Smooth muscle cell (in vitro differentiated cells): ENCODE measurements around the gene DET1. TPM values are rescaled to one million over a fixed set of nuclear protein-coding genes. Genes with fewer than 3 reads are reported as not detected.
A peak's percentile ranks its signal among the peaks of the same experiment; 100 is the strongest.

ENCODE experiments used
- DNase-seq: peaks from one replicate; lab custom pipeline; 2025; ENCODE audit not compliant: unreplicated experiment; lab: John Stamatoyannopoulos, UW
- H2AFZ ChIP-seq: fragments of 200-600 bp; sonication (generic); 2 replicates; pipeline ENCODE4 v1.6.0; 2016; ENCODE audit warnings: antibody characterized with exemption, low read depth, mild to moderate bottlenecking
- H3F3A ChIP-seq: fragments of 200-600 bp; sonication (generic); 2 replicates; pipeline ENCODE4 v1.6.0; 2017; ENCODE audit warnings: antibody characterized with exemption, low read depth
- H3K27ac ChIP-seq: fragments of 200-600 bp; sonication (generic); 2 replicates; pipeline ENCODE4 v1.5.1; 2016; ENCODE audit warnings: low read depth, mild to moderate bottlenecking
- H3K27me3 ChIP-seq: fragments of 200-600 bp; sonication (generic); 2 replicates; pipeline ENCODE4 v1.6.1; 2016; ENCODE audit warnings: low read depth, mild to moderate bottlenecking
- H3K36me3 ChIP-seq: fragments of 200-600 bp; sonication (generic); 2 replicates; pipeline ENCODE4 v1.5.1; 2016; ENCODE audit warnings: low read depth
- H3K4me1 ChIP-seq: fragments of 200-600 bp; sonication (generic); 2 replicates; pipeline ENCODE4 v1.5.1; 2016; ENCODE audit warnings: low read depth
- H3K4me2 ChIP-seq: fragments of 200-600 bp; sonication (generic); 2 replicates; pipeline ENCODE4 v1.6.0; 2016; ENCODE audit warnings: mild to moderate bottlenecking
- H3K4me3 ChIP-seq: fragments of 200-600 bp; sonication (generic); 2 replicates; pipeline ENCODE4 v1.5.1; 2016; ENCODE audit warnings: mild to moderate bottlenecking
- H3K79me2 ChIP-seq: fragments of 200-600 bp; sonication (generic); 2 replicates; pipeline ENCODE4 v1.6.0; 2016; ENCODE audit warnings: low read depth, mild to moderate bottlenecking
- H3K9ac ChIP-seq: fragments of 200-600 bp; sonication (generic); 2 replicates; pipeline ENCODE4 v1.6.0; 2016; ENCODE audit warnings: low read depth
- H3K9me3 ChIP-seq: fragments of 200-600 bp; sonication (generic); replicated peaks from 2 replicates; pipeline ENCODE4 v1.5.1; 2016; ENCODE audit warnings: low read depth
- H4K20me1 ChIP-seq: fragments of 200-600 bp; sonication (generic); 2 replicates; pipeline ENCODE4 v1.6.0; 2016; ENCODE audit warnings: low read depth
- CTCF ChIP-seq: fragments of 200-600 bp; sonication (generic); IDR thresholded peaks from 2 replicates; pipeline ENCODE4 v1.5.1; 2017; ENCODE audit warnings: borderline replicate concordance, mild to moderate bottlenecking, antibody characterized with exemption; ENCODE audit not compliant: insufficient read depth, poor library complexity, severe bottlenecking
- WGBS: methylation state at CpG from one replicate; pipeline ENCODE4 v1.1.7; 2016; ENCODE audit warnings: low lambda C conversion rate; 5-methylcytosine and 5-hydroxymethylcytosine counted together
- polyA plus RNA-seq: library from polyadenylated mRNA; unstranded; fragments of >200 nt; fragmentation: Nextera tagmentation; extraction: Ambion mirVana; gene quantifications from 2 replicates; pipeline ENCODE4 v1.2.1, GENCODE V29; 2016
- total RNA-seq: library from RNA; depleted of rRNA; stranded (reverse); fragments of >200 nt; gene quantifications from 2 replicates; pipeline ENCODE4 v1.2.3, GENCODE V29; 2014

The DET1 gene
- total and polyA plus RNA-seq, 2 experiments from 2014 or later = 4.3 to 6.0 TPM

- Histone ChIP-seq H3K27me3 (no peaks in the 10 kb centered on the region), H3K4me2 (peak overlapping the region; percentile 22), H3F3A (no peaks in the 10 kb centered on the region), H3K4me1 (peaks cover 21% of the 10 kb centered on the region), H2AFZ (no peak overlapping the region), H3K79me2 (no peaks in the 10 kb centered on the region), H3K4me3 (no peak overlapping the region), H3K9ac (no peak overlapping the region), H3K9me3 (no peaks in the 10 kb centered on the region), H3K36me3 (no peaks in the 10 kb centered on the region), H3K27ac (peak overlapping the region; percentile 21), H4K20me1 (no peaks in the 10 kb centered on the region)
- WGBS = 26% methylated on average over 10 of the region's 10 CpGs
- TF ChIP-seq CTCF = no peak
- DNase-seq = no peak
Measured at GRCh38 chr15:88484682-88485331, 61.7 kb downstream of the DET1 start.

GRCh38 chr15:88482263-88482662, 64.2 kb downstream of the DET1 start:
- TF ChIP-seq CTCF = no peak
- Histone ChIP-seq H3K4me1 (peaks cover 18% of the 10 kb centered on the region), H3F3A (no peaks in the 10 kb centered on the region), H3K36me3 (no peaks in the 10 kb centered on the region), H3K27ac (no peak overlapping the region), H3K27me3 (no peaks in the 10 kb centered on the region), H3K9me3 (no peaks in the 10 kb centered on the region), H3K4me2 (no peak overlapping the region), H3K9ac (no peak overlapping the region), H2AFZ (no peak overlapping the region), H4K20me1 (no peaks in the 10 kb centered on the region), H3K4me3 (no peak overlapping the region), H3K79me2 (no peaks in the 10 kb centered on the region)
- DNase-seq = no peak
- 87% methylated on average over 1 of the region's 1 CpG for WGBS

- no peak for DNase-seq
- Histone ChIP-seq H3K4me1 (peaks cover 18% of the 10 kb centered on the region), H3K27me3 (no peaks in the 10 kb centered on the region), H3K79me2 (no peaks in the 10 kb centered on the region), H2AFZ (no peak overlapping the region), H3K9ac (no peak overlapping the region), H4K20me1 (no peaks in the 10 kb centered on the region), H3F3A (no peaks in the 10 kb centered on the region), H3K36me3 (no peaks in the 10 kb centered on the region), H3K9me3 (no peaks in the 10 kb centered on the region), H3K4me3 (no peak overlapping the region), H3K27ac (no peak overlapping the region), H3K4me2 (no peak overlapping the region)
- 86% methylated on average over 8 of the region's 8 CpGs for WGBS
- no peak for TF ChIP-seq CTCF
Measured at GRCh38 chr15:88480981-88481380, 65.5 kb downstream of the DET1 start.

- Histone ChIP-seq H3K36me3 (no peaks in the 10 kb centered on the region), H3F3A (no peaks in the 10 kb centered on the region), H2AFZ (no peak overlapping the region), H3K27ac (no peak overlapping the region), H3K9me3 (no peaks in the 10 kb centered on the region), H3K4me3 (no peak overlapping the region), H3K4me2 (no peak overlapping the region), H3K27me3 (no peaks in the 10 kb centered on the region), H3K4me1 (peaks cover 3% of the 10 kb centered on the region), H3K9ac (no peak overlapping the region), H3K79me2 (no peaks in the 10 kb centered on the region), H4K20me1 (no peaks in the 10 kb centered on the region)
- 72% methylated on average over 3 of the region's 3 CpGs for WGBS
- DNase-seq = no peak
- no peak for TF ChIP-seq CTCF
Measured at GRCh38 chr15:88479169-88479568, 67.3 kb downstream of the DET1 start.
